HFFc6 (cell line): Measurements from ENCODE around the gene SPRY1. TPM values are rescaled to one million over a fixed set of nuclear protein-coding genes. Genes with fewer than 3 reads are reported as not detected.

ENCODE experiments used
- DNase-seq: peaks from one replicate; pipeline ENCODE4 v3.0.0-alpha.2; 2018
- H3K27ac Mint-ChIP-seq: 2 replicates; pipeline ENCODE4 v1.8.0; 2020; ENCODE audit warnings: mild to moderate bottlenecking, mixed read lengths
- H3K27me3 Mint-ChIP-seq: 2 replicates; pipeline ENCODE4 v1.8.0; 2021; ENCODE audit warnings: mild to moderate bottlenecking, moderate library complexity, mixed read lengths; ENCODE audit not compliant: insufficient read depth
- H3K36me3 Mint-ChIP-seq: 2 replicates; pipeline ENCODE4 v1.8.0; 2021; ENCODE audit warnings: low read depth, mixed read lengths
- H3K4me1 Mint-ChIP-seq: 2 replicates; pipeline ENCODE4 v1.8.0; 2020; ENCODE audit warnings: low read depth, mixed read lengths
- H3K4me3 Mint-ChIP-seq: 2 replicates; pipeline ENCODE4 v1.8.0; 2020; ENCODE audit warnings: mild to moderate bottlenecking, moderate library complexity, mixed read lengths
- H3K9me3 Mint-ChIP-seq: 2 replicates; pipeline ENCODE4 v1.8.0; 2020; ENCODE audit warnings: mild to moderate bottlenecking, mixed read lengths
- total RNA-seq, 6 experiments: library from RNA; stranded (reverse); fragmentation: NEBNext Ultra II Directional; extraction: Animal tissue kit (Norgen Biotek cat#: 25700); gene quantifications; 2 replicates in 1 of 6; 3 replicates in 5 of 6; pipeline ENCODE4 v1.2.3, GENCODE V29; 2021
- TF ChIP-seq, protein P1 (sequence below): fragments of 200-600 bp; sonication (generic); IDR thresholded peaks from 2 replicates; pipeline ENCODE4 v1.5.0; 2021; ENCODE audit warnings: antibody characterized with exemption, mild to moderate bottlenecking

The SPRY1 gene
- total RNA-seq, 6 experiments from 2014 or later: 0.41 to 1.6 (median 0.56) TPM

DNA sequence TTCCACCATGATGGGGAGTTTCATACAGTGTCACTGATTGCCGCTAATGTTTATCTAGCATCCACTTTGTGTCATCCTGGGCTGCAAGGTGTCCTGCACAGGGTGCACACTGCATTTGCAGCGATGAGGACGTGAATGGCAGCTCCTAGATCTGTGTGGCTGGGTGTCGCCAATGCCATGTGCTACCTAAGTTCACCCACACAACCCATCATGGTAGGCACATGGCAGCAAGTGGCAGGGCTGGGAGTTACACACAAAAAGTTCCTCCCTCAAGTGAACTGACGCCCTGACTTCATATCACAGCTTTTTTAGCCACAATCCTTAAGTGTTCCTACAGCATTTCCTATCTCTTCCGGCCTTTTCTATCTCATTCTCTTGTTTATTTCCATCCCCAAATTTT, 45.9 kb upstream of the SPRY1 start:
- peaks cover 17% of the 10 kb centered on the region for H3K4me1 Mint-ChIP-seq
- H3K27ac Mint-ChIP-seq: no peak overlapping the region
- DNase-seq: no peak
- H3K27me3 Mint-ChIP-seq: no peaks in the 10 kb centered on the region; the same call in 1 of the 2 replicates
- TF ChIP-seq, protein P1, sequence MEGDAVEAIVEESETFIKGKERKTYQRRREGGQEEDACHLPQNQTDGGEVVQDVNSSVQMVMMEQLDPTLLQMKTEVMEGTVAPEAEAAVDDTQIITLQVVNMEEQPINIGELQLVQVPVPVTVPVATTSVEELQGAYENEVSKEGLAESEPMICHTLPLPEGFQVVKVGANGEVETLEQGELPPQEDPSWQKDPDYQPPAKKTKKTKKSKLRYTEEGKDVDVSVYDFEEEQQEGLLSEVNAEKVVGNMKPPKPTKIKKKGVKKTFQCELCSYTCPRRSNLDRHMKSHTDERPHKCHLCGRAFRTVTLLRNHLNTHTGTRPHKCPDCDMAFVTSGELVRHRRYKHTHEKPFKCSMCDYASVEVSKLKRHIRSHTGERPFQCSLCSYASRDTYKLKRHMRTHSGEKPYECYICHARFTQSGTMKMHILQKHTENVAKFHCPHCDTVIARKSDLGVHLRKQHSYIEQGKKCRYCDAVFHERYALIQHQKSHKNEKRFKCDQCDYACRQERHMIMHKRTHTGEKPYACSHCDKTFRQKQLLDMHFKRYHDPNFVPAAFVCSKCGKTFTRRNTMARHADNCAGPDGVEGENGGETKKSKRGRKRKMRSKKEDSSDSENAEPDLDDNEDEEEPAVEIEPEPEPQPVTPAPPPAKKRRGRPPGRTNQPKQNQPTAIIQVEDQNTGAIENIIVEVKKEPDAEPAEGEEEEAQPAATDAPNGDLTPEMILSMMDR: no peak
- H3K4me3 Mint-ChIP-seq: no peak overlapping the region
- H3K9me3 Mint-ChIP-seq: no peaks in the 10 kb centered on the region
- no peaks in the 10 kb centered on the region for H3K36me3 Mint-ChIP-seq

DNA sequence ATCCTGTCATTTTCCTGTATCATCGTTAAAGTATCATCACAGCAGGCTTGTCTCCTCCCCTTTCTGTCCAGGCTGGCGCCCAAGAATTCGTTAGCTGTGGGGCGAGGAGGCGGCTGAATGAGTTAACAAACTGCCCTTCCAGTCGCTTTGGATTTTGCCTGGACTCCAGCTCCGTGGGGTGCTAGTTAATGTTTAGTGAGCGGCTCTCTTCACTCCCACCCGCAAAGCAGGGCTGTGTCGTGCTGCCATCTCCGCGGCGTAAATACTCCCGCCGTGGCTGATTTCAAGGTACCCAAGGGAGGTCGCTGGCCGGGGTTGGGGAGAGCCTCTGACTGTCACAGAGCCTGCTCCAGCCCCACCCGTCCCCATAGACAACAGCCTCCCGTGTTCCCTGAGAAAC, 44.9 kb upstream of the SPRY1 start:
- TF ChIP-seq, protein P1: no peak
- no peak for DNase-seq
- peaks cover 2% of the 10 kb centered on the region; the same call in 1 of the 2 replicates for H3K27me3 Mint-ChIP-seq
- no peak overlapping the region for H3K27ac Mint-ChIP-seq
- H3K4me3 Mint-ChIP-seq: no peak overlapping the region
- no peaks in the 10 kb centered on the region for H3K9me3 Mint-ChIP-seq
- H3K36me3 Mint-ChIP-seq: no peaks in the 10 kb centered on the region
- peaks cover 7% of the 10 kb centered on the region for H3K4me1 Mint-ChIP-seq

DNA sequence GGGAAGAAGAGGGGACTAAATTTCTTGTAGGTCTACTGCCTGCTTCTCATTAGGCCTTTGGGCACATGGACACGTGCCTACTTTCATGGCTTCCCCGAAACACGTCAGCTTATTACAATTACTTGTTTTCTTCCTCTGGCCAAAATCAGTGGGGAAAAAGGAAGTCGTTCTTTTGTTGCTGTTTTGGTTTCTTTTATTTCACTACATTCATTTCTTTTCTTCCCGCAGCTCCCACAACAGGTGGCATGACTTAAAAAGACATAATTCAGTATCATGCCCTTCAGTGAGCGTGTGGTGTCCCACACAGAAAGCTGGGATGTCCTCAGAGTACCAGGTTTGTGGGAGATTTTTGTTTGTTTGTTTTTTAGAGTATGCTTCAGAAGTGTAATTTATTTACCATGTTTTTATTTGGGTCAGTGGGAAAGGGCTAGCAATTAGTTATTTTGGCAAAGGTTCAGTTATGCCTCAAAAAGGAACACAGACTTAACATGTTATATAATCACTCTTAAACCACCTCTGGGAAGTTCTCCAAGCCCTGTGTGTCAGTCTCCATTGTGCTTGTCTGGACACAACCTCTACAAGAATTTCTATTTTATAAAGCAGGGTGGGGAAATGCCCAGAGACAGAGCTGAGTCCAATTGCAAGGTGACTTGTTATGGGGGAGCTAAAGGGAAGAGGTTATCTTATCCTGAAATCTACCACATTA, 44.2 kb upstream of the SPRY1 start:
- peak; percentile 3 for DNase-seq
- no peaks in the 10 kb centered on the region for H3K9me3 Mint-ChIP-seq
- TF ChIP-seq, protein P1: no peak
- peaks cover 2% of the 10 kb centered on the region; the same call in 1 of the 2 replicates for H3K27me3 Mint-ChIP-seq
- no peaks in the 10 kb centered on the region for H3K36me3 Mint-ChIP-seq
- H3K27ac Mint-ChIP-seq: no peak overlapping the region
- no peak overlapping the region for H3K4me3 Mint-ChIP-seq
- H3K4me1 Mint-ChIP-seq: peaks cover 6% of the 10 kb centered on the region

DNA sequence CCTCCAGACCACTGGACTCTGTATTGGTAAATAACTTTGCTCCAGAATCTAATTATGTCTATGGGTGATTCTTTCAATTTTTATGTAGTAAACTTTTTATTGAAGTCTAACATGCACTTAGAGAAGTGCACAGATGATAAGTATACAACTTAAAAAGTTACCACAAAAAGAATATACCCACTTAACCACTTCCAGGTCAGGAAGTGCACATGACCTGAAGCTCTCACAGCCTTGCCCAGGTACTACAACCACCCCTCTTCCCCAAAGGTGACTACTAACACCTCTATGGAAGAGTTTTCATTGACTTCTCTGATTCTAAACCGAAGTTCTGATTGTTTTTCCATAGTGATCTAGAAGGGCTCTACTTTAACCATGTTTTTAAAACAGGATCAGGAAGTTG, 43.6 kb upstream of the SPRY1 start:
- Mint-ChIP-seq H3K4me3 (no peak overlapping the region), H3K4me1 (peaks cover 6% of the 10 kb centered on the region), H3K27ac (no peak overlapping the region), H3K27me3 (peaks cover 2% of the 10 kb centered on the region; the same call in 1 of the 2 replicates), H3K36me3 (no peaks in the 10 kb centered on the region), H3K9me3 (no peaks in the 10 kb centered on the region)
- DNase-seq: no peak
- TF ChIP-seq, protein P1: no peak

- Mint-ChIP-seq H3K27me3 (peaks cover 2% of the 10 kb centered on the region; the same call in 1 of the 2 replicates), H3K36me3 (no peaks in the 10 kb centered on the region), H3K4me1 (peaks cover 6% of the 10 kb centered on the region), H3K4me3 (no peak overlapping the region), H3K9me3 (no peaks in the 10 kb centered on the region), H3K27ac (no peak overlapping the region)
- TF ChIP-seq, protein P1: no peak
- no peak for DNase-seq
Measured at GRCh38 chr4:123353656-123354055, 42.9 kb upstream of the SPRY1 start.
